GM12801 (cell line): ENCODE data around the gene DNAAF5.

Experiments
- CTCF ChIP-seq: IDR thresholded peaks from one replicate; pipeline ENCODE4 v1.5.1; 2011; ENCODE audit warnings: control low read depth; ENCODE audit not compliant: insufficient read length; ENCODE audit errors: extremely low read depth

The DNAAF5 gene

DNA sequence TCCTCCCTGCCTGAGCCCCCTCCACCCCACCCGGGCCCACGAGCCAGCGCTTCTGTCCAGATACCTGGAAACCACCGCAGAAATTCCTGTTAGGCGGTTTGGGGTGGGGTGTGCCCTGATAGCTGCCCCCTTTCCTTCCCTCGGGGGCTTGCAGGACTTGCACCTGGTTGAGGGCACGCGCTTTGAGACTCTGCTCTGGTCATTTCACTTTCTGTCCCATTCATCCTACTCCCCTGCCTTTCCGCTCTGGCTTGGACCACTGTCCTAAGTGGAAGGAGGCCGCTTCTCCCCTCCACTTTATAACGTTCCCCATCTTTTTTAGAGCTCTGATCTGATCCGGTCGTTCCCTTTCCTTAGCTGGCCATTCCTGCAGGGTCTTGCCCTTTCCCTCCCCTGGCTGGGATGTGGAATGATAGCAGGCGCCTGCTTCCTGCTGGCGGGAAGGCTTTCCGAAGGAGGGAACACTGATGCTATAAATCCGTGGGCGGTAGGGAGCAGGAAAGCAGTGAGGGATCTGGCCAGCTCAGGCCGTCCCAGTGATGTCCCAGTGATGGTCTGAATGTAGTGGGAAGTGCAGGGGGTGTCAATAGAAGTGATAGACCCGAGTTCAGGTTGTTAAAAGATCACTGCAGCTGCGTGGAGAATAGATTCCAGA is 1.4 kb downstream of the DNAAF5 start:
- no peak for TF ChIP-seq CTCF

DNA sequence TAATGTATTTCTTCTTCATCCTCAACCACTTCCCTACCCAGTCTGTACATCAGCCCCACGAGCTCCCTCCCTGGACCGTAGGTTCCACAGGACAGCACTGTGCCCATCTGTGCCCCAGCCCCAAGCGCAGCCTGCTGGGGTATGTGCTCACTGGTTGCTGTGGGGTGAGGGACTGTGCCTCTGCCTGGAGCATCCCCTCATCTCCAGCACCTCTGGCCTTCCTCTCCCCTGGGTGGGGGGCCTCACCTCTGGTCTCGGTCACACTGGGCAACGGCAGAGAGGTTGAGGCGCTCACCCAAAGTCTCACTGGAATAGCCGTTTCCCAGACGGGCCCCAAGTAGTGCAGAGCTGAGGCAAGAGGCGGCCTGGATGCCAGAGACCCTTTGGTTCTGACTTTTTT is 2.1 kb downstream of the DNAAF5 start:
- no peak for TF ChIP-seq CTCF

DNA sequence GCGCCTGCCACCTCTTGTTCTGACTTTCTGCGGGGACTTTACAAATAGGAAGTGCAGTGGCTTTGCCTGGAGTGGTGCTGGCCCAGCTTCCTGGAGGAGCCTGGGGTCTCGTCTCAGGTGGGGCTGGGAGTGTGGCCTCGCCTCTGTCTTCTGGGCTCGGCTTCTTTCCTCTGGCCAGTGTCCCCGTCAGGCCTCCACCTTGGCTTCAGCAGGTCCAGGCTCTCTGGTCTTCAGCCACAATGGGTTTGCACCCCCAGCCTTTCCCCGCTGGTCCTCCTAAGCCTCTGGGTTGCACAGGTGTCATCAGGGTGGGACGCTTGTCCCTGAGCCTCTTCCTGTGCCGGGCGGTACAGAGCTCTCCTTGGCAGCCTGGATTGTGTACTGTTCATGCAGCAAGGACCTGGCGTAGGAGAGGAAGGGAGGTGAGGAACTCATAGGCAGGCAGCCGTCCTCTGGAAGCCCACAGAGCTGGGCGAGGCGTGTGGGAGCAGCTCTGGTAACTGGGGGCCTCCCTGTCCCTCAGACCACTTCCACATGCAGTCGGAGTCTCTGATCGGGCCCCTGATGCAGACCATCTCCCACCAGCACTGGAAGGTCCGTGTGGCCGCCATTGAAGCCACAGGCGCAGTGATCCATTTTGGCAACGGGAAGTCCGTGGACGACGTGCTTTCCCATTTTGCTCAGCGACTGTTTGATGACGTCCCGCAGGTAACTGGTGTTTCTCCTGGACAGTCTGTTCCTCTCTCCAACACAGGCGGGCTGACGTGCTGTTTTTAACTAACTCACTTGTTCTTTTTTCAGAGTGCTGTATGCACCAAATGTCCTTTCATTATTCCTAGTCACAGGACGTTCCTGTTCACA is 2.9 kb downstream of the DNAAF5 start:
- no peak for TF ChIP-seq CTCF

- TF ChIP-seq CTCF = no peak
Measured at GRCh38 chr7:730501-731439, 4.3 kb downstream of the DNAAF5 start.

DNA sequence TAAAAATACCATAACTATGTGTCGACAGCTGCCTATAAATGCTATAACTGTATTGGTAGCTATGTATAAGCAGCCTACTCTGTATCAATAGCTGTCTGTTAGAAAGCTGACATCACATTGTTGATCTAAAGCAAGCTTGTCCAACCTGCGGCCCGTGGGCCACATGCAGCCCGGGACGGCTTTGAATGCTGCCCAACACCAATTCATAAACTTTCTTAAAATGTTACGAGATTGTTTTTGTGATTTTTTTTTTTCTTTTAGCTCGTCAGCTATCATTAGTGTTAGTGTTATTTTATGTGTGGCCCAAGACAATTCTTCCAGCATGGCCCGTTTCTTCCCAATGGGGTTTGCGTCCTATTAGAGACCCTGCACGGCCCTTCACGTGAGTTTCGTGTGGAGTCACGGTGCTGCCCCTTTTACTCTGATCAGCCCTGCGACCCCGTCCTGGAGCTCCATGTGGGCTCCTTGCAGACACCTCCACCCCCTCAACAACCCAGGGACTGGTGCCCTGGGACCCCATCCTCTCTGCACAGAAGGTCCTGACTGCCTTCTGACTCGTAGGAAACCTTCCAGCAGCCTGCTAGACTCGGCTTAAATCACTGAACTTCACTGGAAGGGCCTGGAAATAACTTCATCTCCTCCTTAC is 5.1 kb downstream of the DNAAF5 start:
- no peak for TF ChIP-seq CTCF

- TF ChIP-seq CTCF = no peak
Measured at GRCh38 chr7:732094-732541, 5.6 kb downstream of the DNAAF5 start.
